Activated T-cell treated with anti-CD3 and anti-CD28 coated beads for 48 hours (primary cell): ENCODE data around the gene FGF3.

Experiments
- DNase-seq: peaks from one replicate; pipeline ENCODE4 v3.0.0-alpha.2; 2020; ENCODE audit warnings: low read depth

FGF3 gene

DNA sequence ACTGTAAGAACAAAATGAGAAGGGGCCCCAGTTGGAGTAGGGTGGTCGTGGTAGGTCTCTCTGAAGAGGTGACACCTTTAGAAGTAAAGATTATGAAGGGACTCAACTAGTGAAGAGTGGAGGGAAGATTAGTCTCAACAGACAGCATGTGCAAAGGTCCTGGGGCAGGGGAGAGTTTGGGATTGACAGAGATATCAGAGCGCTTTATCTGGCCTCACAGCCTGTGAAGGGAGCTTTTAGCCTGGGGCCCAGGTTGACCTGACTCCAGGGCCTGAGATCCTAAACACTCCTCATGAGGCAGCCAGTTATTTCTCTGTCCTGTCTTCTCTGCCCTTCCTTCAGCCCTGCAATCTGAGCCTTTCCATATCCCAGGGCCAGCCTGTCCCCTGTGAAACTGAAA is 16.2 kb downstream of the FGF3 start:
- DNase-seq, result no peak

DNA sequence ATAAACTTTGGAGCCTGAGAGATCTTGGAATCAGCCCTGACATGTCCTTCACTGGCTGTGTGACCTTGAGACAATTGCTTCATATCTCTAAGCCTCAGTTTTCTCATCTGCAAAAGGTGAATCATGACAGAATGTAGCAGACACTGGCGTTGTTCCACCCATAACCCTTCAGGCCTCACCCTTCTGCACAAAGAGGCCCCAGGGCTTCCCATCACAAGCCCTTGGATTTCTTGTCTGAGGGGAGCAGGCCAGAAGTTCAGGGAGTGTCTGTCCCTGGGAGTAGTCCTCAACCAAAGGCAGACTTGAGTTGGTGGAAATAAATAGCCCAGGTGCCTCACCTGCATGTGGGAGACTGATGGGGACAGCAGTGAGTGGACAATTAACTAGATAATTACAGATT is 16.6 kb downstream of the FGF3 start:
- DNase-seq, result no peak

DNA sequence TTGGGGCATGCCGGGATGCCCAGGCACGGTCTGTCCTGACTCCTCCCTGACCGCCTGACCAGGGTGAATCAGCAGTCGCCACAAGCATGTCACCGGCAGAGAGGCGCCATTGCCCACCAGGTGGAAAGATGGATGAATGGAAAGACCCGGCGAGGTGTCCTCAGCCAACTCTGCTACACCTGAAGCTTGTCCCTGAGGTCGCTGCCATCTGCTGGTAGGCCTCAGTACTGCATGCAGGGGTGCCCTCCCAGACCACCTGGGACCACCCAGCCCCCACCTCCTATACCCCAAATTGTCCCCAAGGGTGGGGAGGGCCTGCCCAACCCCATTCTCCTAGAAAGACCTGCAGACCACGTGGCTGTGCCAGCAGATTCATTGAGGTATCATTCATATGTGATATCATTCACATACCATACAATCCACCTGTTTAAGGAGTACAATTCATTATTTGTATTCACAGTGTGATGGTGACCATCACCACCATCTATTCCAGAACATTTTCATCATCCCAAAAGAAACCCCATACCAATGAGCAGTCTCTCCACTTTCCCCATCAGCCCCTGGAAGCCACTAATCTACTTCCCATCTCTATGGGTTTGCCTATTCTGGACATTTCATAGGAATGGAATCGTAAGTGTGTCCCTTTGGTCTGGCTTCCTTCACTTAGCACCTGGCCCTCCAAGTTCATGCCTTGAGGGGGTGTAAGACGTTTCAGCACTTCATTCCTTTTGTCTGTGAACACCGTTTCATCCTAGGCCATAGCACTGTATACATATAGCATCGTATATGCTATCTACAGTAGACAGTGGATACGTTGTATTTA is 17.5 kb downstream of the FGF3 start:
- DNase-seq, result peak; percentile 28

DNA sequence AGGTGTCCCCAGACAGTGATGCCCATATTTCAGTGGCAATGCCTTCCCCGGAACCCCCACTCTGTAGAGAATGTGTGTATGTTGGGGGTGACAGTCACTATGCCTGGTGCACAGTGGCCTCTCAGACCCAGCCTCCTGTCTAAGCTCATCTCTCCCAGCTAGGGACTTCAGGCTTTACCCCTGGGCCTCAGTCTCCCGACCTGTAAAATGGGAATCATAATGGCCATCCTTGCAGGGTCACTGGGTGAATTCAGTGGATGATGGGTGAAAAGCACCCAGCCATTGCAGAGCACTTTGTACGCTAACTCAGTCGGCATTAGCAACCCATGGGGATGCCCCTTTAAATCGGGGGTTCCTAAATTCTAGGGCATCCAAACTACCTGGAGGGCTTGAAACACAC is 18.9 kb downstream of the FGF3 start:
- no peak for DNase-seq

DNA sequence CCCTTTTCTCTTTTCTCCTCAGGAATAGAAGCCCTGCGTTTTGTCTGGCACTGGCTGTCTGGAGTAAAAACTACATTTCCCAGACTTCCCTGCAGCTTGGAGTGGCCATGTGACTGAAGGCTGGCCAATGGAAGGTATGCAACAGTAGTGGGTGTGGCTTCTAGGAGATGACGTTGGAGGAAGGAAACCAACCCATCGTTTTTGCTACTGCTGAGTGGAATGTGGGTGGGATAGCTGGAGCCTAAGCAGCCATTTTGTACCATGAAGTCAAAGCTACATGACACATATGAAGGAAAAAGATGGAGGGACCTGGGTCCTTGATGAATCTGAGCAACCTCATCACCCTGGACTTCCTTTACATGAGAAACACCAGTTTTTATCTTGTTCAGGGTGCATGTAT is 19.6 kb downstream of the FGF3 start:
- no peak for DNase-seq

DNA sequence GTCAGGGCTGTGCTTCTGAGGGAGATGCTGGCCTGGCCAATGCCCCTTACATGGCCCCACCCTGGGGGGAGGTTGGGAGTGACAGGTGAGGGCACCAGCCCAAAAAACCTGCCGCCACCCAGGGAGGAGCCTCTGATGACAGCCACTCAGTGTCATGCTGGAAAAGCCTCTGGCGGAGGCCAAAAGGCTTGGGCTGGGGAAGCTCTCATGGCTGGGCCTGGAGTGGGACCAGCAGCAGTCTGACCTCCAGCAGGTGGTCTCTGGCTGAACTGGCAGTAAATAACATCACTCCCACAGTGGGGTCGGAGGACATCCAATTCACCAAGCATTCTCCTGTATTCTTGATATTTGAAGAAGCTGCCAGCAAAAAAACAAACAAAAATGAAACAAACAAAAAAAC is 20.1 kb downstream of the FGF3 start:
- no peak for DNase-seq

DNA sequence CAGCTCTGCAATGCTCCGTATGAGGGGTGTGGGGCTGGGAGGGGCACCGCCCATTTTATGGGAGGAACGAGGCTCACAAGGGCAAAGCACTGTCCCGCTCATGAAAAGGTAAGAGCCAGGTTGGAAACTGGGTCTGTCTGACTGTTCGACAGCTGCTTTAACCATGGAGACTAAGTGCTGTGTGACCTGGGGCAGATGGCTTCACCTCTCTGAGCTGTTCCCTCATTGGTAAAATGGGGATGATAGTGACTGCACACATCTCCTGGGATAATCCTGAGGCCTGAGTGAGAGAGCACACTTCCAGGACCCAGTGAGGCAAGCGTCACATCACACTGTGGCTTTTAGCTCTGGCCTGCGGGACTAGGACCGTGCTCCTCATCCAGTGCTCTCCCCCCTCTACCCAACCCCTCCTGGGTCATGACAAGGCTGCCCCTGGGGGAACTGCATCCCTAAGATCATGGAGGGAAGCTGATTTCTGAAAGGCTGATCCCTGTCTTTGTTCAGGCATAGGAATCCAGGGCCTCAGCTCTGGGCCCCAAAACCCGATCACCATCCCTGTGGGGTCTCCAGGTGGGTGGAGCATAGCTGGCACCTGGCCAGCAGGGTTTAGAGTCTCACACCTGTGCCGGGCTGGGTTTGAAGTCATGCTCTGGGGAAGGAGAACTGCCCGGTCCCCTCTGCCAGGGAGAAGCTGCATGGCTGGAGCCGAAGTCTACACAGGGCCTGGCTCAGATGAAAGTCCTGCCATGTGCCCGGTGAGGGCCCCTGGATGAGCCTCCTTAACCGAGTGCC is 21.3 kb downstream of the FGF3 start:
- DNase-seq, result no peak

DNA sequence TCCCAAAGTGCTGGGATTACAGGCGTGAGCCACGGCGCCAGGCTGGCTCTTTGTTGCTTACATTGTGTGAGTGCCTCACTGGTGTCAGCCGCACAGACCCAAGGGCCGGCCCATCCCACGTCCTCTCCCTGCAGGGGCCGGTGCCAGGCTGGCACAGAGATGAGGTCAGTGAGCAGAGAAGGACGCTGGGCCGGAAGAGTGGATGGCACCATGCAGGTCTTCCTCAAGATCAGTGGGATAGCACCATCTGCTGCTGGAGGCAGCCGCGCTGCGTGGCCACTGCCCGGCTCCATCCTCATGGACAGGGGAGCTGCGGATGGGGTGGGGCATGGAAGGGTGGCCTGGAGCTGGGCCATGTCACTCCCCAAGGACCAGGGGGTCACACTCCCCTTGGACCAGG is 22.1 kb downstream of the FGF3 start:
- DNase-seq, result no peak

DNA sequence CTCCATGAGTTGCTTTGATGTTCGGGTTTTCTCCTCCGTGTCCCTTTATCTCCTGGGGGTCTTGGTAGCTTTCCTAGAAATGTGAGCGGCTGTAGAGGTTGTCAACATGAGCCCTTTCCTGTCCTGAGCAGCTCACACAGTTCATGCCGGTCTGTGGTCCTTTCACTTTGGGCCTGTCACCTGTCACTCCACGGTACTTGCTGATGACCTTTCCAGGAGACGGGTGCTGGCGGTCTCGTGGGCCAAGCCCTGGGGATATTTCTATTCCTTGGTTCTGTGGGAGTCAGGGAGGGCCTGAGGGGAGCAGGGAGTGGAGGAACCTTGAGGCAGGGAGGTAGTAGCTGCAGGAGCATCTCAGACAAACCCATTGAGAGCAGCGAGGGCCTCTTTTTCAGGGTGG is 23.2 kb downstream of the FGF3 start:
- no peak for DNase-seq

DNA sequence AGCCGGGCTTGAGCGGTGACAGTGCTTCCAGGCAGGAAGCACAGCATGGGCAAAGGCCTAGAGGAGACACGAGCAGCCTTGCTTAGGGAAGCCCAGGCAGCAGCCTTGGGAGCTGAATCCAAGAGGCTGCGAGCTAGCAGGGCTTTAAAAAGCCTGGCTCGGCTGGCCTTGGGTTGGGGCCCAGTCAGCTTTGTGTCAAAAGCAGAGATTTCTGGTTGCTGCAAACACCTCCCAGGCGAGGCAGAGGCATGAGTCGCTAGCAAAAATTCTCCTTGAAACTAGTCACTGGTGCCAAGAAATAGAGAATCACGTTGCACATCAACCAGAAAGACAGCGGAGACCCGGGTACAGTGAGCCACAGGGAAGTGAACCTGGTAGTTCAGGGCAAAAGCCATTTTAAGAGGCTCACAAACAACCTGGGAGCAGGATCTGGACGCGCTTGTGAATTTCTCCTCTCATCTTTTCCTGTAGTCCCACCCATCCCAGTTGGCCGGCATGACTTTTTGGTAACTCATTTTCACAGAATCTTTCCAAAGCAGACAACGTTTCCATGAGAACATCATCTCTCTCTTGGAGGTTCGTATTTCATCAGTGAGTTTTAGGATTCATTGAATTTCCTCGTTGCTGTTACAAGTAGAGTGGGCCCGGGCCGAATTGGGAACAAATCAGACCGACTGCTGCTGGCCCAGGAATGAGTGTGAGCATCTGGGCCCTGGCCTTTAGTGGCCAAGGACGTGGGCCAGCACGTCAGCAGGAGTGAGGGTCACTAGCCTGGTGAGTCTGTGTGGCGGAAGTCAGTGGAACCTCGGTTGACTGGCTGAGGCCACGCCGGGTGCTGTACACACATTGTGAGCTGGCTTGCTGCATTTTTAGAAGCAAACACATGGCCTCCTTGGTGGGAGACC is 27.7 kb downstream of the FGF3 start:
- DNase-seq, result no peak

DNA sequence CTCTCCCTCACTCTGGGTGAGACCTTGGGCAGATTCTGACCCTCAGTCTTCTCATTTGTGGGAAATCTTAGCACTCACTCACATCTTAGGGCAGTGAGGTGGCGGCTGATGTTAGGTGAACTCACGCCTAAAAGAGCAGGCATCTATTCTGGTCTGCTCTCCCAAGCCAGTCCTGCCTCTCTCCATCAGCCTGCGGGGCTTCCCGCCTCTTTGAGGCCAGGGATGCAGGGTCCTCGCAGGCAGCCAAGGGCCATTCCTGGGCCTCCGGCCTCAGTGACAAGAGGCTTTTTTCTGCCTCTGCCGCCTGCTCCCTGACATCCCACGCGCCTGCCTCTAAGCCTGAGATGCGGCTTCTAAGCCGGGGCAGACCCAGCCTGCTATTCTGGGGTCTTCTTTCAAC is 30.3 kb downstream of the FGF3 start:
- DNase-seq, result no peak

DNA sequence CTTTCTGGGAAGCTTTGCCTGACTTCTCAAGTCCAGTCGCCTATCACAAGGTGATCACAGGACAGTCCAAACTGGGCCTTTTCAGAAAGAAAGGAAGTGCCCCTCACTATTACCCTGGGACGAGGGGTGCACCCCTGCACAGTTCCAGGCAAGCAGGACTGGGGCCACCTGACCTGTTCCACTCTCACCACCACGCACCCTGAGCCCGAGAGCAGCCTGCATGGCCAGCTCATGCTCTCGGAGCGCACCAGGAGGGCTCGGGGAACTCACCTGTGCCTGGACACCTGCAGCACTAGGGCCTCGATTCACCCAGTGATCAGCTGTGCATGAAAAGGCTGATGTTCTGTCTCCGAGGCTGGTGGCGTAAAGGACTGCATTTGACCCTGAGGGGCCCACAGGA is 31.3 kb downstream of the FGF3 start:
- no peak for DNase-seq

DNA sequence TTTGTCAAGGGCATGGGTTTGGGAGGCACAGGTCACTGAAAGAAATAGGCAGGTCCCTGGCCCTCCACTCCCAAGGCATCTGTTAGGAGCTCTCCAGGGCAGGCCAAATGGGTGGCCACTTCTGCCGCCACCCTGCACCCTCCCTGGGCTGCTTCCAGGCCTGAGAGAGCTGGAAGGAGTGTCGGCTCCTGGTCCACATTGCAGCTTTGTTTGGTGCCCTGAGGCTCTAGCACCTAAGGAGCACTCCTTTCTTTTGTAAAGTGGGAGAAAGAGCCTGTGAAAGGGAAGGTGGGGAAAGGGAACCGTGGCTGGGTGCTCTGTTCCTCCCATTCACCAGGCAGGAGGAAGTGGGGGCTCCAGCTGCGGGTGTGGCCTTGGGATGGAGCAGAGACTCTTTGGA is 31.8 kb downstream of the FGF3 start:
- DNase-seq, result no peak

DNA sequence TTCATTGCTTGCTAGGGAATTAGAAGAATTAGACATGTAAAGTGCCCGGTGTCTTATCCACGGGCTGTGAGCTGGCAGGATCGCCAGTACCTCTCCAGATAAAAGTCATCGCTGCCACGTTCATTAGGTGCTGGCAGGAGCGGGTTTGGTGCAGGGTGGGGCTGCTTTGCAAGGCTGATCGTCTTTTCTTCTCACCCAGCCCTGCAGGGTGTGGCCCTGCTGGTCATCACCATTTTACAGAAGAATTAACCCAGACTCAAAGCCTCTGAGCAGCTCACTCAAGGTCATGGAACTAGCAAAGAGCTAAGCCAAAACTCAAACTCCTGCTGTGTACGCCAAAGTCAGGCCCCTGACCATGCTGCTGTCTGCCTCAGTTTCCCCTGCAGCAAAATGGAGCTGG is 38.0 kb downstream of the FGF3 start:
- no peak for DNase-seq

DNA sequence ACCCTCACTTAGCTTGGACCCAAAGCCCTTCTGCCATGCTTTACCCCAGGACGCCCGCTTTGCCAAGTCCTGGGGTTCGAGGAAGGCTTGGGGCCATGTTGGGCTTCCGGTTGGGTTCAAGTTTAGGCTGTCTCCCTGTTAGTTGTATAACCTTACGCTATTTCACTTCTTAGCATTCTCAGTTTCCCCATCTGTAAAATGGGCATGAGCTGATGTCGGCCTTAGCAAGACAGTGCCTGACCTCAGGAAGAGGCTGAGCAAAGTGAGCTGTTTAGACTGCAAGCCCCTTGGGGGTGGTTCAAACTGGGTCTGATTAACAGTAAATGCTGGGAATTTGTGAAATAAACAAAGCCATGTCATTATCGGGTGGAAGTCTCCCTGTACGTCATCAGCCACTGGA is 40.8 kb downstream of the FGF3 start:
- DNase-seq, result no peak

DNA sequence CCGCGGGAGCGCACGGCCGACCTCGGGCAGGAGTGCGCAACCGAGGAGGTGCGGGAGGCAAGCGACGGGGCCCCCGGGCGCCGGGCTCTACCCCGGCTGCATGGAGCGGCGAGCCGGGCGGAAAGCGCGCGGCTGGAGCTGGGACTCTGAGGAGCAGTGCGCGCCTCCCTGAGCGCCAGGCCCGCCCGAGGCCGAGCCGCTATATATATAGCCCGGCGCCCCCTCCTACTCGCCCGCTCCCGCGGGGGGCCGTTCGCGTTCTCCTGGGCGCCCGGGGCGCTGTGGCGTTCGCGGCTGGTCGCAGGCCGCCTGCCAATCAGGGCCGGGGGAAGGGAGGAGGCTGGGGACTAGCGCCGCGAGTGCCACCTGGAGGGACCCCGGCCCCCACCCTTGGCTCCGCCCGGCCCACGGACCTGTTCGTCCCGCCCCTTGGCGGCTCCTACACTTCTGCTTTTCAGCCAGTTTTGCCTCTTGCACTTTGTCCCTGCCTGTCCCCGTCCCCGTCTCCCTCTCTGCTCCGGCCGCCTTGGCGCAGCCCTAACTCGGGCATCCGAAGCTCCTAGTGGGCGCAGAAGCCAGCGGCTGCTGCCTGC is 44.0 kb downstream of the FGF3 start, which contains the start of gene FGF4:
FGF4 (minus strand) TSS at position 179 of the 593 bp plus-strand sequence. CDS start 257 bp downstream, outside the sequence.
- DNase-seq, result no peak

DNA sequence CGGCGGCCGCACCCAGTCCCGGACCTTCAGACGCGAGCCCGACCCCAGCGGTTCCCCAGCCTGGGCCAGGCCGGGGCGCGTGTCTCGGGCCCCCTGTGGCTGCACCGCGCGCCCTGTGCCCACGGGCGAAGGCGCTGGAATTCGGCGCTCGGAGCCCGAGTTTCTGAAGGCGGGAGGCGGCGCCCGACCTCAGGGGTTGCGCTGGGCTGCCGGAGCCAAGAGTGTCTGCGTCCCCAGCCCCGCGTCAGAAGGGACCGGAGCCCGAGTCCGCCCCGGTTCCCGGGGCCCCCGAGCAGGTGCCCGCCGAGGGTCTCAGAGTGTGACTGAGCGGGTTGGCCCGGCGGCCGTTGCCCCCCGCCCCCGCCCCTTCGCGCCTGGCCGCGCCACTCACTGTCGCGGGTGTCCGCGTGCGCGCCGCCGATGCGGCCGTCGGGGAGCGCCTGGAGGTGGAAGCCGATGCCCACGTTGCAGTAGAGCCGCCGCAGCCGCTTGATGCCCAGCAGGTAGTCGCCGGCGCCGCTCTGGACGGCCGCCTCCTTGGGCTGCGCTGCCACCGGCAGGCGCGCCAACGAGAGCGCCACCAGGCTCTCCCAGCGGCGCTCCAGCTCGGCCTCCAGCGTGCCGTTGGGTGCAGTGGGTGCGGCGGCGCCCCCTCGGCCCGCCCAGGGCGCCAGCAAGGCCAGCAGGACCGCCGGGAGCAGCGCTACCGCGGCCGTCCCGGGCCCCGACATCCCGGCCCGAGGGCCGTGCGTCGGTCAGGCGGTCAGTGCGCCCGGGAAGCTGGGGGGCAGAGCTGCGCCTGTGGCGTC is 44.7 kb downstream of the FGF3 start:
- DNase-seq, result no peak

DNA sequence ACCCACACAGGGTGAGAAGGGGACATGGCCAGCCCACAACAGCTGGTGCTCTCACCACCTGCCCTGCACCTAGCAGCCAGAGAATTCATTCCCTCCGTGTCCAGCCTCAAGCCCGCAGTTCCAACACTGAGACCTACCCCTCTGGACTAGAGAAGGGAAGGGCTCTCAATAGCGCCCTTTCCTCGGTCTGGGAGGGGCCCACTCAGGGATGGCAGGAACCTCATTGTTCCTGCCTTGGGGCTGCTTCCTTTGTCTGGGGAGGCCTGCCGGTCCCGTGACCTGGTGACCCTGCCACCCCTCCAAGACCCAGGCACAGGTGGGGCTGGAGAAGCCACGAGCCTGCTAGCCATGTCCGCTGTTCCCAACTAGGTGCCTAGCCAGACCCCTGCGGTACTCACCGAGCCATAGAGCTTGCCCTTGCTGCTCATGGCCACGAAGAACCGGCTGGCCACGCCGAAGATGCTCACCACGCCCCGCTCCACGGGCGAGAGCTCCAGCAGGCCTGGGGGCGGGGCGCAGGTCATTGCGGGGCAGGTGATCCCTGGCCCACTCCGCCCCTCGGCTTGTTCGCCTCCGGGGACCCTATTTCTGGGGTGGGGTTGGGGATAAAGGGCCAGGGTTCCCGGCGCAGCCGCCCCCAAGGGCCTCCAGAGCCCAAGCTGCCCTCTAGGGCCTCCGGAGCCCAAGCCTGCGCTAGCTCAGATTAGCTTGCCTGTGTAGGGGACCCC is 45.4 kb downstream of the FGF3 start:
- DNase-seq, result no peak

DNA sequence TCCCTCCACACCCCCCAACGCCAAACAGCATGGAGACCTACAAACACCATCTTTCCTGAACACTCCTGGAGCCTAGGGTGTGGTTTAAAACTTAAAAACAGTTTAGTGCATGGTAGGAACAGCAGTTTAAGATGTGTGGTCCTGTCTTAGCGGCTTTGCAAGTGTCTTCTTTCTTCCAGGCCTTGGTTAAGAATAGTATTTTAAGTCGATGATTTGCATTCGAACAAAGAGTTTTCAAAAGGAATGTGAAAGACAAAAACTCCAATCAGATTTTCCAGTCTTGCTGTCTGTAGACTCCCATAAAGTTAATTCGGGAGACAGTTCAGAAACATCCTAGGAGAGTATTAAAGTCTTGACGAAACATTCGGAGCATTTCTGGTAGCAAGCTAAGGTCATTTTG is 47.8 kb downstream of the FGF3 start:
- no peak for DNase-seq

DNA sequence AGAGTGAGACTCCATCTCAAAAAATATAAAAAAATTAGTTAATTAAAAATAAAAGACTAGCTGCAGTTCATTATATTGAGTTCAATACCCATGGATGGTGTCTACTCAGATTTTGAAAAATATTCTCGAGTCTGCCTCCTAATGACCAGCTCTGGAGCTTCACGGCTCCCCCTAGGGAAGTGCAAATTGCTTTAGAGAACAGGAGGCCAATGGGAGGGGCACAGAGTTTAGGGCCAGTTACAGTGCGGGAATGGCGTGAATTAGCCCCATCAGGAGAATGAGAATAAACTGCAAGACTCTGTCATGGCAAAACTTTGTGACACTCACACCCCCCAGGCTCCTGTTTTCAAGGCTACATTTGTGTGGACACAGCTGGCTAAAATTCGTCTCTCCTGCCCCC is 48.7 kb downstream of the FGF3 start:
- DNase-seq, result no peak
